ENCODE data around the gene SRPK2. TPM values are rescaled to one million over a fixed set of nuclear protein-coding genes. Genes with fewer than 3 reads are reported as not detected.

The SRPK2 gene
- total and polyA plus RNA-seq, 2 donors (not counting 1 experiment from before 2014, with no cell fraction given), result 15.2 to 108 TPM

- ChIA-PET POLR2A (interaction anchor here (0.6 kb wide), 3 partner anchors 52 to 175 kb away, joined by 3 to 6 read pairs (median 4); no protein-coding TSS in a partner anchor), CTCF (no interaction called here)
- Mint-ChIP-seq H3K4me3 (no peak overlapping the region), H3K27me3 (no peaks in the 10 kb centered on the region), H3K4me1 (peaks cover 47% of the 10 kb centered on the region), H3K9me3 (ENCODE audit: insufficient read depth) (no peaks in the 10 kb centered on the region), H3K27ac (no peak overlapping the region)
- Histone ChIP-seq H3K79me2 (ENCODE audit: control insufficient read depth, insufficient read depth, low read length) (peaks cover 81% of the 10 kb centered on the region), H2AFZ (ENCODE audit: insufficient read depth, low read depth, low read length, poor library complexity, severe bottlenecking) (no peak overlapping the region), H3K9me3 (ENCODE audit: control extremely low read depth in 1 of 3, control insufficient read depth in 2 of 3, insufficient read depth in 1 of 3, low read length in 2 of 3) (peaks cover 0 to 5% (median 0%) of the 10 kb centered on the region in 3 donors), H3K9ac (ENCODE audit: low read length) (no peak overlapping the region), H4K20me1 (ENCODE audit: control insufficient read depth, insufficient read depth, low read length, poor library complexity, severe bottlenecking) (peaks cover 46% of the 10 kb centered on the region), H3K27ac (ENCODE audit: low read length in 2 of 2) (no peak overlapping the region), H3K27me3 (replicated peaks in 1 of 4; ENCODE audit: control extremely low read depth in 1 of 4, control insufficient read depth in 3 of 4, insufficient read depth in 4 of 4, low read length in 3 of 4) (no peaks in the 10 kb centered on the region), H3K4me1 (ENCODE audit: control insufficient read depth in 2 of 2, insufficient read depth in 2 of 2, low read length in 2 of 2) (peaks cover 8 to 10% of the 10 kb centered on the region in 2 donors), H3K36me3 (replicated peaks in 1 of 2; ENCODE audit: control extremely low read depth in 1 of 2, control insufficient read depth in 1 of 2, extremely low read depth in 1 of 2, insufficient read depth in 2 of 2, low read length in 1 of 2) (peaks cover 0 to 6% of the 10 kb centered on the region in 2 experiments), H3K4me3 (ENCODE audit: control extremely low read depth in 1 of 5, extremely low read depth in 1 of 5, insufficient read depth in 1 of 5, low read depth in 2 of 5, low read length in 4 of 5) (no peak overlapping the region), H3K4me2 (replicated peaks; ENCODE audit: low read depth, low read length, poor library complexity, severe bottlenecking) (no peak overlapping the region)
- TF ChIP-seq CTCF (IDR thresholded peaks at IDR 0.05) (no peak), EZH2 (IDR thresholded peaks at IDR 0.05; ENCODE audit: borderline replicate concordance, insufficient read depth, low read depth, low read length, poor library complexity, severe bottlenecking) (no peak)
- intact Hi-C loops (cut with micrococcal nuclease), result no loop called here
- DNase-seq (no peak), ATAC-seq (ENCODE audit: low read depth) (no peak)
- 89% methylated on average over 3 of the region's 5 CpGs for WGBS (ENCODE audit: insufficient coverage)
Measured at GRCh38 chr7:105297309-105297708, 91.4 kb downstream of the SRPK2 start.

GRCh38 chr7:105296491-105296890, 92.2 kb downstream of the SRPK2 start:
- peaks cover 80% of the 10 kb centered on the region for H3K79me2 ChIP-seq (ENCODE audit: control insufficient read depth, insufficient read depth, low read length)
- H3K4me1 ChIP-seq (ENCODE audit: control insufficient read depth in 2 of 2, insufficient read depth in 2 of 2, low read length in 2 of 2), result peaks cover 8 to 10% of the 10 kb centered on the region in 2 donors
- no peak overlapping the region for H3K27ac ChIP-seq (ENCODE audit: low read length in 2 of 2)
- ChIA-PET CTCF (no interaction called here), POLR2A (interaction anchor here (0.6 kb wide), 2 partner anchors 23 to 174 kb away, joined by 3 to 9 read pairs; no protein-coding TSS in a partner anchor)
- no peaks in the 10 kb centered on the region for H3K27me3 Mint-ChIP-seq
- H3K9me3 Mint-ChIP-seq (ENCODE audit: insufficient read depth), result no peaks in the 10 kb centered on the region
- H2AFZ ChIP-seq (ENCODE audit: insufficient read depth, low read depth, low read length, poor library complexity, severe bottlenecking), result no peak overlapping the region
- peaks cover 44% of the 10 kb centered on the region for H3K4me1 Mint-ChIP-seq
- ATAC-seq (ENCODE audit: low read depth) (no peak), DNase-seq (no peak)
- H3K27me3 ChIP-seq (replicated peaks in 1 of 4; ENCODE audit: control extremely low read depth in 1 of 4, control insufficient read depth in 3 of 4, insufficient read depth in 4 of 4, low read length in 3 of 4), result no peaks in the 10 kb centered on the region
- no peak overlapping the region for H3K4me2 ChIP-seq (replicated peaks; ENCODE audit: low read depth, low read length, poor library complexity, severe bottlenecking)
- no peak overlapping the region for H3K4me3 ChIP-seq (ENCODE audit: control extremely low read depth in 1 of 5, extremely low read depth in 1 of 5, insufficient read depth in 1 of 5, low read depth in 2 of 5, low read length in 4 of 5)
- peaks cover 0 to 6% of the 10 kb centered on the region in 2 experiments for H3K36me3 ChIP-seq (replicated peaks in 1 of 2; ENCODE audit: control extremely low read depth in 1 of 2, control insufficient read depth in 1 of 2, extremely low read depth in 1 of 2, insufficient read depth in 2 of 2, low read length in 1 of 2)
- intact Hi-C loops (cut with micrococcal nuclease), result no loop called here
- TF ChIP-seq EZH2 (IDR thresholded peaks at IDR 0.05; ENCODE audit: borderline replicate concordance, insufficient read depth, low read depth, low read length, poor library complexity, severe bottlenecking) (no peak), CTCF (IDR thresholded peaks at IDR 0.05) (no peak)
- H4K20me1 ChIP-seq (ENCODE audit: control insufficient read depth, insufficient read depth, low read length, poor library complexity, severe bottlenecking), result peaks cover 46% of the 10 kb centered on the region
- no peak overlapping the region for H3K27ac Mint-ChIP-seq
- peaks cover 0 to 5% (median 0%) of the 10 kb centered on the region in 3 donors for H3K9me3 ChIP-seq (ENCODE audit: control extremely low read depth in 1 of 3, control insufficient read depth in 2 of 3, insufficient read depth in 1 of 3, low read length in 2 of 3)
- H3K9ac ChIP-seq (ENCODE audit: low read length), result no peak overlapping the region
- no peak overlapping the region for H3K4me3 Mint-ChIP-seq
